ENCODE results near the gene UST. TPM values are rescaled to one million over a fixed set of nuclear protein-coding genes. Genes with fewer than 3 reads are reported as not detected.

The UST gene
- total RNA-seq, 4 donors from 2014 or later: 2.3 to 8.4 (median 2.8) TPM

GRCh38 chr6:148738946-148739821 is 7.6 kb upstream of the UST start:
- intact Hi-C loops (cut with DNase I; ENCODE audit: low total_unique reads): no loop called here
- Histone ChIP-seq H3K27me3 (no peaks in the 10 kb centered on the region), H3K36me3 (no peaks in the 10 kb centered on the region), H3K9me3 (no peaks in the 10 kb centered on the region), H3K4me3 (no peak overlapping the region), H3K4me1 (no peaks in the 10 kb centered on the region), H3K27ac (no peak overlapping the region)
- in situ Hi-C loops (cut with MboI; ENCODE audit: low sequenced_read_pairs in 4 of 4): no loop called here
- DNase-seq: no peak
- no peak for TF ChIP-seq POLR2A (IDR thresholded peaks at IDR 0.05)
- TF ChIP-seq CTCF (IDR thresholded peaks at IDR 0.05 in 4 of 5, conservative IDR thresholded peaks at IDR 0.05 in 1 of 5): no peak
- no peak for ATAC-seq

- no peaks in the 10 kb centered on the region for H3K36me3 ChIP-seq
- H3K4me1 ChIP-seq: no peaks in the 10 kb centered on the region
- no peaks in the 10 kb centered on the region for H3K9me3 ChIP-seq
- H3K27ac ChIP-seq: no peak overlapping the region
- TF ChIP-seq POLR2A (IDR thresholded peaks at IDR 0.05) (no peak), CTCF (IDR thresholded peaks at IDR 0.05 in 4 of 5, conservative IDR thresholded peaks at IDR 0.05 in 1 of 5) (no peak)
- intact Hi-C loops (cut with DNase I; ENCODE audit: low total_unique reads): no loop called here
- in situ Hi-C loops (cut with MboI; ENCODE audit: low sequenced_read_pairs in 4 of 4): loop anchor here in 2 of 4 donors (5.0 to 10.0 kb wide), 2 partner anchors 152 to 205 kb away; no protein-coding TSS in a partner anchor
- no peak for DNase-seq
- H3K4me3 ChIP-seq: no peak overlapping the region
- no peak for ATAC-seq
- no peaks in the 10 kb centered on the region for H3K27me3 ChIP-seq
These were observed 7.1 kb upstream of the UST start for GRCh38 chr6:148739822-148740128.

DNA sequence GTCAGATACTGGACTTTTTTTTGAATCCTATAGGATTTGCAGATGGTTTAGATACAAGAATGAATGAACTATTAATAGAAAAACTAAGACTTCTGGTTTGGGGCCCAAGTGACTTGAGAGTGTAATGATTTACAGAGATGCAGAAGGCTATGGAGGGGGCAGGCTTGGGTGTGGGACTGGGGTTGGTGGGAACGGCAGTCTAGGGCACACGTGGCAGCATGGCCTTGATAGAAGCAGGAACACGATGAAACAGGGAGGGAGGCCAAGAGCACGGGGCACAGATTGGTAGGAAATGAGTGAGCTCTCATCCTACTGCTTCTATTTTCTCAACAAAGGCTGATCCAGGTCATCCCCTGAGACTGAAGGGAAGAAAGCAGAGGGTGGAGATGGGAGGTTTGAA is 3.4 kb upstream of the UST start:
- H3K4me1 ChIP-seq: peaks cover 0 to 16% of the 10 kb centered on the region in 2 donors
- TF ChIP-seq CTCF (IDR thresholded peaks at IDR 0.05 in 4 of 5, conservative IDR thresholded peaks at IDR 0.05 in 1 of 5) (no peak), POLR2A (IDR thresholded peaks at IDR 0.05) (no peak)
- H3K27ac ChIP-seq: no peak overlapping the region
- ATAC-seq (no peak), DNase-seq (no peak)
- in situ Hi-C loops (cut with MboI; ENCODE audit: low sequenced_read_pairs in 4 of 4): loop anchor here in 2 of 4 donors (5.0 to 10.0 kb wide), 2 partner anchors 156 to 201 kb away; no protein-coding TSS in a partner anchor
- intact Hi-C loops (cut with DNase I; ENCODE audit: low total_unique reads): no loop called here
- no peak overlapping the region for H3K4me3 ChIP-seq
- no peaks in the 10 kb centered on the region for H3K36me3 ChIP-seq
- H3K27me3 ChIP-seq: peaks cover 1 to 6% (median 2%) of the 10 kb centered on the region in 3 donors
- H3K9me3 ChIP-seq: no peaks in the 10 kb centered on the region

DNA sequence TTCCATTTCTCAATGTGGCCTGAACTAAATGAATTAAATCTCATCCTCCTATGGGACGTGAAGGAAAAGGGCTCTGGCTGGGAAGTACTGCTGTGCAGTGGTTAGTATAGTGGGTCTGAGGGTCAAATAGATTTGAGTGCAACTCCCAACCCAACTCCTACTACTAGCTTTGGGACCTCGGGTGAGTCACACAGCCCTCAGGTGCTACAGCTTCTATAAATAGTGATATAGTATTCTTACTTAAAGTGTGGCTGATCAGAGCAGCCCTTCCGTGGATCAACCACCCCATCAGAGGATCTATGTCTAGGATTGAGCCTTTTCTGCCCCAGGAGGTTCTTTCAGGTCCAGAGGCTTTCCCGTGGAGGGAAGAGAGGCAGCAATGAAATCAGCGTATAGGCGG is 904 bp upstream of the UST start:
- ATAC-seq (peak in 1 of 2 donors; percentile 20), DNase-seq (no peak)
- H3K4me3 ChIP-seq: peak overlapping the region; percentile 68 to 80 (median 71)
- peaks cover 4 to 6% (median 5%) of the 10 kb centered on the region in 3 donors for H3K27me3 ChIP-seq
- no peaks in the 10 kb centered on the region for H3K9me3 ChIP-seq
- peaks cover 0 to 16% of the 10 kb centered on the region in 2 donors for H3K4me1 ChIP-seq
- H3K36me3 ChIP-seq: no peaks in the 10 kb centered on the region
- intact Hi-C loops (cut with DNase I; ENCODE audit: low total_unique reads): loop anchor here (1.0 to 5.0 kb wide), 3 partner anchors 134 to 202 kb away; no protein-coding TSS in a partner anchor
- peak overlapping the region; percentile 68 to 79 (median 72) for H3K27ac ChIP-seq
- in situ Hi-C loops (cut with MboI; ENCODE audit: low sequenced_read_pairs in 4 of 4): loop anchor here in 1 of 4 donors (10.0 kb wide), 1 partner anchor 199 kb away; no protein-coding TSS in a partner anchor
- TF ChIP-seq POLR2A (IDR thresholded peaks at IDR 0.05) (no peak), CTCF (IDR thresholded peaks at IDR 0.05 in 4 of 5, conservative IDR thresholded peaks at IDR 0.05 in 1 of 5) (no peak)

Data from gastrocnemius medialis (tissue), 4 donors.